GM12878 (cell line): ENCODE data around the gene CBY3. TPM values are rescaled to one million over a fixed set of nuclear protein-coding genes. Genes with fewer than 3 reads are reported as not detected.

Source experiments
- ATF7 ChIP-seq: fragments of 450-650 bp; IDR thresholded peaks from 2 replicates; pipeline ENCODE4 v1.6.1; 2016; ENCODE audit warnings: low read depth, mild to moderate bottlenecking
- BHLHE40 ChIP-seq, 2 experiments: fragments of 450-650 bp in 1 of 2; IDR thresholded peaks; 2 replicates each; pipeline ENCODE4 v1.6.1; 2011 to 2017; ENCODE audit warnings: low read depth in 2 of 2, borderline replicate concordance in 1 of 2, improper control_type of control experiment in 1 of 2, low read length in 1 of 2, mild to moderate bottlenecking in 1 of 2
- FOXM1 ChIP-seq: IDR thresholded peaks from 2 replicates; pipeline ENCODE4 v1.6.1; 2012; ENCODE audit warnings: low read depth, mild to moderate bottlenecking, inconsistent platforms, low read length, moderate library complexity
- IKZF1 ChIP-seq: fragments of 450-650 bp; conservative IDR thresholded peaks from 2 replicates; pipeline ENCODE4 v1.6.1; 2017; ENCODE audit warnings: antibody characterized with exemption, mild to moderate bottlenecking
- IKZF2 ChIP-seq, 2 experiments: fragments of 450-650 bp; IDR thresholded peaks; 2 replicates each; pipeline ENCODE4 v1.6.1; 2017; ENCODE audit warnings: mild to moderate bottlenecking in 2 of 2, moderate library complexity in 2 of 2
- JUNB ChIP-seq: IDR thresholded peaks from 2 replicates; pipeline ENCODE4 v1.6.1; 2016; ENCODE audit warnings: antibody characterized with exemption, mild to moderate bottlenecking
- LARP7 ChIP-seq: fragments of 450-650 bp; IDR thresholded peaks from 2 replicates; pipeline ENCODE4 v1.6.1; 2017; ENCODE audit warnings: mild to moderate bottlenecking
- MEF2A ChIP-seq: IDR thresholded peaks from 2 replicates; pipeline ENCODE4 v1.6.1; 2011; ENCODE audit warnings: low read depth, mild to moderate bottlenecking, low read length, moderate library complexity; ENCODE audit not compliant: insufficient read depth
- NFXL1 ChIP-seq: fragments of 450-650 bp; IDR thresholded peaks from 2 replicates; pipeline ENCODE4 v1.6.1; 2017; ENCODE audit warnings: antibody characterized with exemption, mild to moderate bottlenecking, borderline replicate concordance
- NR2C1 ChIP-seq: fragments of 450-650 bp; IDR thresholded peaks from 2 replicates; pipeline ENCODE4 v1.6.1; 2017; ENCODE audit warnings: antibody characterized with exemption, mild to moderate bottlenecking, moderate library complexity
- NRF1 ChIP-seq: conservative IDR thresholded peaks from 2 replicates; pipeline ENCODE4 v1.6.1; 2011; ENCODE audit warnings: mild to moderate bottlenecking, low read depth, low read length, improper control_type of control experiment
- RAD21 ChIP-seq: IDR thresholded peaks from 2 replicates; pipeline ENCODE4 v1.6.1; 2011; ENCODE audit warnings: mild to moderate bottlenecking, low read depth, low read length, moderate library complexity; ENCODE audit not compliant: insufficient read depth
- RCOR1 ChIP-seq: conservative IDR thresholded peaks from 2 replicates; pipeline ENCODE4 v1.6.1; 2012; ENCODE audit warnings: low read depth, low read length, improper control_type of control experiment
- RELA ChIP-seq: fragments of 450-650 bp; IDR thresholded peaks from 2 replicates; pipeline ENCODE4 v1.8.0; 2014; ENCODE audit warnings: borderline replicate concordance; ENCODE audit not compliant: partially characterized antibody
- RUNX3 ChIP-seq: IDR thresholded peaks from 2 replicates; pipeline ENCODE4 v1.6.1; 2012; ENCODE audit warnings: low read length, inconsistent platforms
- SREBF1 ChIP-seq: IDR thresholded peaks from 2 replicates; pipeline ENCODE4 v1.6.1; 2012; ENCODE audit warnings: mild to moderate bottlenecking, low read length
- polyA plus RNA-seq, 11 experiments: library from polyadenylated mRNA; depleted of rRNA in 4 of 11; unstranded in 6 of 11; stranded (reverse) in 5 of 11; fragments of >200 nt; fragmentation: Nextera tagmentation in 4 of 11; fragmentation: Illumina TruSeq in 1 of 11; extraction: Ambion mirVana in 4 of 11; extraction: Trizol in 1 of 11; gene quantifications; 1 replicate in 1 of 11; 2 replicates in 10 of 11; pipeline versions ENCODE4 v1.2.1 to v1.2.3, GENCODE V29; 2011 to 2016; ENCODE audit warnings: inconsistent platforms in 2 of 11, missing spikeins in 2 of 11, low read depth in 1 of 11
- total RNA-seq, 4 experiments: library from RNA; depleted of rRNA in 3 of 4; stranded (reverse); fragments of >200 nt in 3 of 4; fragmentation: Illumina TruSeq in 1 of 4; extraction: Trizol in 1 of 4; gene quantifications; 2 replicates each; pipeline versions ENCODE4 v1.2.1 to v1.2.3, GENCODE V29; 2013 to 2021
- TF ChIP-seq, protein P1 (sequence below): IDR thresholded peaks from 2 replicates; pipeline ENCODE4 v1.6.1; 2012; ENCODE audit warnings: improper control_type of control experiment, low read depth, low read length; ENCODE audit not compliant: insufficient replicate concordance
- TF ChIP-seq, protein P2 (sequence below): fragments of 450-650 bp; IDR thresholded peaks from 2 replicates; pipeline ENCODE4 v1.6.1; 2014; ENCODE audit warnings: mild to moderate bottlenecking
- TF ChIP-seq, protein P3 (sequence below): fragments of 450-650 bp; IDR thresholded peaks from 2 replicates; pipeline ENCODE4 v1.6.1; 2016; ENCODE audit warnings: mild to moderate bottlenecking
- TF ChIP-seq, protein P4 (sequence below): IDR thresholded peaks from 2 replicates; pipeline ENCODE4 v1.6.1; 2011; ENCODE audit warnings: low read depth, mild to moderate bottlenecking, low read length, moderate library complexity, borderline replicate concordance; ENCODE audit errors: extremely low read depth
- TF ChIP-seq, protein P5 (sequence below): IDR thresholded peaks from 2 replicates; pipeline ENCODE4 v1.6.1; 2012; ENCODE audit warnings: low read depth, low read length, improper control_type of control experiment

CBY3 gene
- total and polyA plus RNA-seq, 10 of the 15 experiments (the other 5 are each of a cell fraction or from before 2014, with no cell fraction given) = 0.10 to 1.2 (median 0.47) TPM; not detected in 5

DNA sequence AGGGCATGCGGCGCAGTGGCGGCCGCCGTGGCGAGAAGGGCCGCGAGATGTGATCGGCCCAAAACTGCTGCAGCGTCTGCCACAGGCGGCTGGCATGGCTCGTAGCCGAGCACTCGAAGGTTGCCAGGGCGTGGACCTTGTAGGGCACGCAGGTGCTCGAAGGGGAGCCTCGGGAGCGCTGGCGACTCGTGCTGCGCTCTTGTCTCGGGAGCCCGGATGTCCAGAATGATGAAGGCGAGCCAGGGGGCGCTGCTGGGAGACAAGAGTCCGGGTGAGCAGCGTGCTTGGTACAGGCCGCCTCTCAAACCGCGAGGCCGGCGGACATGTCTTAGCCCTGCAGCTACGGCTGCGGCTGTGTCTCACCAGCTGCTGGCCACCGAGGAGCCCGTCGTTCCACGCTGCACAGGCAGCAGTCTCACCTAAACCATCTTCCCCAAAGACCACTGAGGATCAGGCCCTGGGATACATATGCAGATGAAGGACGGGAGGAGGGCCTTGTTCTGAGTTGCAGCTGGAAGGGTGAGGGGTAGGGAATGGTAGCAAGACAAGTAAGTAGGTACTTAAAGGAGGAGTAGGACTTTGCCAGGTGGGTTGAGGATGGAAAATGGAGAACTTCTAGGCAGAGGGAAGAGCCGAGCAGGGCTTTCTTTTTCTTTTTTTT is 1.7 kb downstream of the CBY3 start (continued):
- TF ChIP-seq, protein P1, sequence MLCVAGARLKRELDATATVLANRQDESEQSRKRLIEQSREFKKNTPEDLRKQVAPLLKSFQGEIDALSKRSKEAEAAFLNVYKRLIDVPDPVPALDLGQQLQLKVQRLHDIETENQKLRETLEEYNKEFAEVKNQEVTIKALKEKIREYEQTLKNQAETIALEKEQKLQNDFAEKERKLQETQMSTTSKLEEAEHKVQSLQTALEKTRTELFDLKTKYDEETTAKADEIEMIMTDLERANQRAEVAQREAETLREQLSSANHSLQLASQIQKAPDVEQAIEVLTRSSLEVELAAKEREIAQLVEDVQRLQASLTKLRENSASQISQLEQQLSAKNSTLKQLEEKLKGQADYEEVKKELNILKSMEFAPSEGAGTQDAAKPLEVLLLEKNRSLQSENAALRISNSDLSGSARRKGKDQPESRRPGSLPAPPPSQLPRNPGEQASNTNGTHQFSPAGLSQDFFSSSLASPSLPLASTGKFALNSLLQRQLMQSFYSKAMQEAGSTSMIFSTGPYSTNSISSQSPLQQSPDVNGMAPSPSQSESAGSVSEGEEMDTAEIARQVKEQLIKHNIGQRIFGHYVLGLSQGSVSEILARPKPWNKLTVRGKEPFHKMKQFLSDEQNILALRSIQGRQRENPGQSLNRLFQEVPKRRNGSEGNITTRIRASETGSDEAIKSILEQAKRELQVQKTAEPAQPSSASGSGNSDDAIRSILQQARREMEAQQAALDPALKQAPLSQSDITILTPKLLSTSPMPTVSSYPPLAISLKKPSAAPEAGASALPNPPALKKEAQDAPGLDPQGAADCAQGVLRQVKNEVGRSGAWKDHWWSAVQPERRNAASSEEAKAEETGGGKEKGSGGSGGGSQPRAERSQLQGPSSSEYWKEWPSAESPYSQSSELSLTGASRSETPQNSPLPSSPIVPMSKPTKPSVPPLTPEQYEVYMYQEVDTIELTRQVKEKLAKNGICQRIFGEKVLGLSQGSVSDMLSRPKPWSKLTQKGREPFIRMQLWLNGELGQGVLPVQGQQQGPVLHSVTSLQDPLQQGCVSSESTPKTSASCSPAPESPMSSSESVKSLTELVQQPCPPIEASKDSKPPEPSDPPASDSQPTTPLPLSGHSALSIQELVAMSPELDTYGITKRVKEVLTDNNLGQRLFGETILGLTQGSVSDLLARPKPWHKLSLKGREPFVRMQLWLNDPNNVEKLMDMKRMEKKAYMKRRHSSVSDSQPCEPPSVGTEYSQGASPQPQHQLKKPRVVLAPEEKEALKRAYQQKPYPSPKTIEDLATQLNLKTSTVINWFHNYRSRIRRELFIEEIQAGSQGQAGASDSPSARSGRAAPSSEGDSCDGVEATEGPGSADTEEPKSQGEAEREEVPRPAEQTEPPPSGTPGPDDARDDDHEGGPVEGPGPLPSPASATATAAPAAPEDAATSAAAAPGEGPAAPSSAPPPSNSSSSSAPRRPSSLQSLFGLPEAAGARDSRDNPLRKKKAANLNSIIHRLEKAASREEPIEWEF = no peak
- TF ChIP-seq RCOR1 (no peak), RELA (no peak), SREBF1 (no peak), NFXL1 (no peak), RAD21 (no peak), MEF2A (no peak), RUNX3 (no peak; the same call in 1 of the 2 replicates), NRF1 (no peak), FOXM1 (no peak), IKZF2 (IDR thresholded peaks at IDR 0.05) (peak in 1 of 2 experiments; percentile 16; a peak in 1 of 4 replicates), JUNB (no peak), LARP7 (peak; percentile 82; the same call in 1 of the 2 replicates), BHLHE40 (IDR thresholded peaks at IDR 0.05; ENCODE audit: borderline replicate concordance in 1 of 2, low read depth in 2 of 2, low read length in 1 of 2) (peak; percentile 69 to 82), IKZF1 (peak; percentile 41; the same call in 1 of the 2 replicates), NR2C1 (no peak), ATF7 (peak; percentile 19; the same call in 1 of the 2 replicates)
- TF ChIP-seq, protein P2, sequence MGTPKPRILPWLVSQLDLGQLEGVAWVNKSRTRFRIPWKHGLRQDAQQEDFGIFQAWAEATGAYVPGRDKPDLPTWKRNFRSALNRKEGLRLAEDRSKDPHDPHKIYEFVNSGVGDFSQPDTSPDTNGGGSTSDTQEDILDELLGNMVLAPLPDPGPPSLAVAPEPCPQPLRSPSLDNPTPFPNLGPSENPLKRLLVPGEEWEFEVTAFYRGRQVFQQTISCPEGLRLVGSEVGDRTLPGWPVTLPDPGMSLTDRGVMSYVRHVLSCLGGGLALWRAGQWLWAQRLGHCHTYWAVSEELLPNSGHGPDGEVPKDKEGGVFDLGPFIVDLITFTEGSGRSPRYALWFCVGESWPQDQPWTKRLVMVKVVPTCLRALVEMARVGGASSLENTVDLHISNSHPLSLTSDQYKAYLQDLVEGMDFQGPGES = no peak
- TF ChIP-seq, protein P3, sequence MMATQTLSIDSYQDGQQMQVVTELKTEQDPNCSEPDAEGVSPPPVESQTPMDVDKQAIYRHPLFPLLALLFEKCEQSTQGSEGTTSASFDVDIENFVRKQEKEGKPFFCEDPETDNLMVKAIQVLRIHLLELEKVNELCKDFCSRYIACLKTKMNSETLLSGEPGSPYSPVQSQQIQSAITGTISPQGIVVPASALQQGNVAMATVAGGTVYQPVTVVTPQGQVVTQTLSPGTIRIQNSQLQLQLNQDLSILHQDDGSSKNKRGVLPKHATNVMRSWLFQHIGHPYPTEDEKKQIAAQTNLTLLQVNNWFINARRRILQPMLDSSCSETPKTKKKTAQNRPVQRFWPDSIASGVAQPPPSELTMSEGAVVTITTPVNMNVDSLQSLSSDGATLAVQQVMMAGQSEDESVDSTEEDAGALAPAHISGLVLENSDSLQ = peak; percentile 37; the same call in 1 of the 2 replicates
- TF ChIP-seq, protein P4, sequence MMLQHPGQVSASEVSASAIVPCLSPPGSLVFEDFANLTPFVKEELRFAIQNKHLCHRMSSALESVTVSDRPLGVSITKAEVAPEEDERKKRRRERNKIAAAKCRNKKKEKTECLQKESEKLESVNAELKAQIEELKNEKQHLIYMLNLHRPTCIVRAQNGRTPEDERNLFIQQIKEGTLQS = no peak
- TF ChIP-seq, protein P5, sequence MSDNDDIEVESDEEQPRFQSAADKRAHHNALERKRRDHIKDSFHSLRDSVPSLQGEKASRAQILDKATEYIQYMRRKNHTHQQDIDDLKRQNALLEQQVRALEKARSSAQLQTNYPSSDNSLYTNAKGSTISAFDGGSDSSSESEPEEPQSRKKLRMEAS = peak; percentile 95
